ENCODE measurements around the gene GNG3. TPM values are rescaled to one million over a fixed set of nuclear protein-coding genes. Genes with fewer than 3 reads are reported as not detected.

The GNG3 gene
- total RNA-seq, 1 experiment from 2014 or later = not detected

DNA sequence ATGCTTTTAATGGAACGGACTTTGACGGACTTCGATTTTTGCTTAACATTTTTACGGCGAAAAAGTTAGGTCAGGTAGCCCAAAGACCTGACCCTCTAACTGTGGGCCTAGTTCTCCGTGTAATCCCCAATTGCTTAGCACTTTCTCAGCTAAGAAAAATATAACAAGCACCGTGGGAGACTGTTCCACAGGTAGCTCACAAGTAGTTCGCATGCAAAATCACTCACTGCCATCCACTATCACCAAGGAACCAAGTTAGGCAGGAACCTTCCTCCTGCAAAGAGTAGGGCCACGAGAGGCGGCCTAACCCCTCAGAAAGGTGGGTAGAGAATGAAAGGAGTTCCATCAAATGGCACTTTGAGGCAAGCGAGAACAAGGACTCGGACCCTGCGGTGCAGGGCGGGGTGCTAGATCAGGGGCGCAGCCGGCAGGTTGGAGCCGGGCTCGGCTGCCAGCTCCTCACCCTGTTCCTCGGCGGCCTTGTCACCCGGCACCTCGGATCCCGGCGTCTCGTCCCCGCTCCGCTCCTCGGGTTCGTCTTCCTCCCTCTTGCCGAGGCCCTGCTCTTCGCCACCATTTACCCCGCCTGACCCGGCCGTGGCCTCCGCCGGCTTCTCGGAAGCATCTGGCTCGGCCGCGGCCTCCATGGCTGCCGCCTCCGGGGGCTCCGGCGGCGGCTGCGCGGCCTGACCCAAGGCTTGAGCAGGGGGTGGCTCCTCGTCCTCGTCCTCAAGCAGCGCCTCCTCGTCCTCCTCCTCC, 18.9 kb downstream of the GNG3 start:
- H3K9me2 ChIP-seq (ENCODE audit: insufficient read depth) = no peaks in the 10 kb centered on the region
- H3K9me3 ChIP-seq (ENCODE audit: control insufficient read depth in 1 of 2, insufficient read depth in 1 of 2, low read depth in 1 of 2, low read length in 2 of 2) = no peaks in the 10 kb centered on the region
- peaks cover 14 to 25% of the 10 kb centered on the region in 2 experiments for H3K4me1 ChIP-seq (ENCODE audit: control insufficient read depth in 1 of 2, insufficient read depth in 2 of 2, low read length in 2 of 2)
- ChIA-PET POLR2A (interaction anchor here (1.1 to 4.3 kb wide), 5 partner anchors 20 to 135 kb away, joined by 4 to 59 read pairs (median 5); partner anchors contain the start of genes LBHD1 and TUT1), CTCF (interaction anchor here (0.8 to 2.5 kb wide), 3 partner anchors 28 to 114 kb away, joined by 3 to 10 read pairs (median 7); partner anchors contain the start of genes EML3 and ZBTB3), RAD21 (ENCODE audit: low non-redundant PET in 1 of 2, low total read pairs in 2 of 2, uncharacterized antibody in 2 of 2, unreplicated experiment in 2 of 2) (no interaction called here)
- H3K36me3 ChIP-seq (ENCODE audit: control insufficient read depth in 1 of 2, insufficient read depth in 2 of 2, low read length in 2 of 2) = peaks cover 33 to 40% of the 10 kb centered on the region in 2 experiments
- peak overlapping the region; percentile 96 for H3K27ac ChIP-seq (ENCODE audit: low read depth, low read length)
- intact Hi-C loops (cut with micrococcal nuclease) = loop anchor here (5.0 kb wide), 1 partner anchor 36 kb away; the partner anchor contains the start of gene POLR2G
- peak overlapping the region; percentile 93 for H3K9ac ChIP-seq (ENCODE audit: low read length)
- DNase-seq (ENCODE audit: low read depth, low spot score) (no peak), ATAC-seq (no peak)
- no peak overlapping the region for H2AFZ ChIP-seq (ENCODE audit: low read depth, low read length, poor library complexity, severe bottlenecking)
- peaks cover 84% of the 10 kb centered on the region for H3K79me2 ChIP-seq (ENCODE audit: insufficient read depth, low read length)
- no TSS peak for BruUV-seq (replicated peaks)
- peak overlapping the region; percentile 100 for H3K4me2 ChIP-seq (ENCODE audit: low read length)
- H3K27me3 ChIP-seq (ENCODE audit: insufficient read depth, low read length) = no peaks in the 10 kb centered on the region
- H4K20me1 ChIP-seq (ENCODE audit: insufficient read depth) = peaks cover 16% of the 10 kb centered on the region; the same call in 1 of the 2 replicates
- TF ChIP-seq POLR2AphosphoS5 (IDR thresholded peaks at IDR 0.05; ENCODE audit: low read depth, low read length) = no peak
- peak overlapping the region; percentile 98 to 100 for H3K4me3 ChIP-seq (replicated peaks in 1 of 2; ENCODE audit: low read depth in 1 of 2, low read length in 2 of 2)

DNA sequence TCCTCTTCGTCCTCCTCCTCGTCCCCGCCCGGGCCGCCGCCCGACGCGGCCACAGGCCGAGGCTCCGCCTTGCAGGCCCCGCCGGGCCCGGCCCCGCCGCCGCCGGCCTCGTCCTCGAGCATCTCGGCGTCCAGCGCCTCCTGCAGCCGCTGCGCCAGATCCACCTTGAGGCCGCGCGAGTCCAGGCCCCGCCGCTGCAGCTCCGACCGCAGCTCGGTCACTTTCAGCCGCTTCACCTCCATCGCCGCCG, 19.4 kb downstream of the GNG3 start:
- Histone ChIP-seq H3K9me2 (ENCODE audit: insufficient read depth) (no peaks in the 10 kb centered on the region), H3K4me3 (replicated peaks in 1 of 2; ENCODE audit: low read depth in 1 of 2, low read length in 2 of 2) (peak overlapping the region; percentile 98 to 100), H3K27ac (ENCODE audit: low read depth, low read length) (peak overlapping the region; percentile 96), H3K27me3 (ENCODE audit: insufficient read depth, low read length) (no peaks in the 10 kb centered on the region), H3K9me3 (ENCODE audit: control insufficient read depth in 1 of 2, insufficient read depth in 1 of 2, low read depth in 1 of 2, low read length in 2 of 2) (no peaks in the 10 kb centered on the region), H3K9ac (ENCODE audit: low read length) (peak overlapping the region; percentile 93), H3K36me3 (ENCODE audit: control insufficient read depth in 1 of 2, insufficient read depth in 2 of 2, low read length in 2 of 2) (peaks cover 28 to 35% of the 10 kb centered on the region in 2 experiments), H3K4me2 (ENCODE audit: low read length) (peak overlapping the region; percentile 100), H3K4me1 (ENCODE audit: control insufficient read depth in 1 of 2, insufficient read depth in 2 of 2, low read length in 2 of 2) (peaks cover 14 to 25% of the 10 kb centered on the region in 2 experiments), H4K20me1 (ENCODE audit: insufficient read depth) (peaks cover 16% of the 10 kb centered on the region; the same call in 1 of the 2 replicates), H3K79me2 (ENCODE audit: insufficient read depth, low read length) (peaks cover 82% of the 10 kb centered on the region), H2AFZ (ENCODE audit: low read depth, low read length, poor library complexity, severe bottlenecking) (no peak overlapping the region)
- ChIA-PET POLR2A (interaction anchor here (0.6 to 4.3 kb wide), 21 partner anchors 17 to 153 kb away, joined by 3 to 59 read pairs (median 4); partner anchors contain the start of genes C11orf98, CSKMT, EEF1G and LBHD1), CTCF (interaction anchor here (0.7 to 2.5 kb wide), 10 partner anchors 27 to 332 kb away, joined by 3 to 10 read pairs (median 4); partner anchors contain the start of genes EML3, TAF6L, TMEM179B and TUT1), RAD21 (ENCODE audit: low non-redundant PET in 1 of 2, low total read pairs in 2 of 2, uncharacterized antibody in 2 of 2, unreplicated experiment in 2 of 2) (no interaction called here)
- intact Hi-C loops (cut with micrococcal nuclease) = loop anchor here (5.0 kb wide), 1 partner anchor 35 kb away; the partner anchor contains the start of gene POLR2G
- ATAC-seq = peak; percentile 4
- BruUV-seq (replicated peaks) = no TSS peak
- DNase-seq (ENCODE audit: low read depth, low spot score) = no peak
- TF ChIP-seq, protein P1, sequence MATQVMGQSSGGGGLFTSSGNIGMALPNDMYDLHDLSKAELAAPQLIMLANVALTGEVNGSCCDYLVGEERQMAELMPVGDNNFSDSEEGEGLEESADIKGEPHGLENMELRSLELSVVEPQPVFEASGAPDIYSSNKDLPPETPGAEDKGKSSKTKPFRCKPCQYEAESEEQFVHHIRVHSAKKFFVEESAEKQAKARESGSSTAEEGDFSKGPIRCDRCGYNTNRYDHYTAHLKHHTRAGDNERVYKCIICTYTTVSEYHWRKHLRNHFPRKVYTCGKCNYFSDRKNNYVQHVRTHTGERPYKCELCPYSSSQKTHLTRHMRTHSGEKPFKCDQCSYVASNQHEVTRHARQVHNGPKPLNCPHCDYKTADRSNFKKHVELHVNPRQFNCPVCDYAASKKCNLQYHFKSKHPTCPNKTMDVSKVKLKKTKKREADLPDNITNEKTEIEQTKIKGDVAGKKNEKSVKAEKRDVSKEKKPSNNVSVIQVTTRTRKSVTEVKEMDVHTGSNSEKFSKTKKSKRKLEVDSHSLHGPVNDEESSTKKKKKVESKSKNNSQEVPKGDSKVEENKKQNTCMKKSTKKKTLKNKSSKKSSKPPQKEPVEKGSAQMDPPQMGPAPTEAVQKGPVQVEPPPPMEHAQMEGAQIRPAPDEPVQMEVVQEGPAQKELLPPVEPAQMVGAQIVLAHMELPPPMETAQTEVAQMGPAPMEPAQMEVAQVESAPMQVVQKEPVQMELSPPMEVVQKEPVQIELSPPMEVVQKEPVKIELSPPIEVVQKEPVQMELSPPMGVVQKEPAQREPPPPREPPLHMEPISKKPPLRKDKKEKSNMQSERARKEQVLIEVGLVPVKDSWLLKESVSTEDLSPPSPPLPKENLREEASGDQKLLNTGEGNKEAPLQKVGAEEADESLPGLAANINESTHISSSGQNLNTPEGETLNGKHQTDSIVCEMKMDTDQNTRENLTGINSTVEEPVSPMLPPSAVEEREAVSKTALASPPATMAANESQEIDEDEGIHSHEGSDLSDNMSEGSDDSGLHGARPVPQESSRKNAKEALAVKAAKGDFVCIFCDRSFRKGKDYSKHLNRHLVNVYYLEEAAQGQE (IDR thresholded peaks at IDR 0.05; ENCODE audit: low read depth) = no peak
- peak; percentile 99 for TF ChIP-seq ZFX (IDR thresholded peaks at IDR 0.05)

All from HCT116 (cell line).